Suppressor macrophage treated with lipopolysaccharide for 1 hour (primary cell): ENCODE data around the gene CARMIL1.
"Not testable (repeated sequence)": the region's sequence is repeated elsewhere in the genome, so short reads cannot be mapped to it uniquely, and the experiment has no call there.

Experiments used
- DNase-seq, 3 donors: peaks; one replicate each; pipeline ENCODE4 v3.0.0-alpha.2; 2020 to 2022

CARMIL1 gene

GRCh38 chr6:25583906-25584305 lies 304.7 kb downstream of the CARMIL1 start:
- no peak for DNase-seq

- DNase-seq = no peak
Measured at GRCh38 chr6:25585225-25585624, 306.1 kb downstream of the CARMIL1 start.

- not testable (repeated sequence) for DNase-seq
Measured at GRCh38 chr6:25586119-25586518, 306.9 kb downstream of the CARMIL1 start.

- DNase-seq = no peak
Measured at GRCh38 chr6:25586927-25587326, 307.8 kb downstream of the CARMIL1 start.

GRCh38 chr6:25590986-25591385 lies 311.8 kb downstream of the CARMIL1 start:
- DNase-seq = no peak

GRCh38 chr6:25596928-25597818 lies 318.0 kb downstream of the CARMIL1 start:
- DNase-seq = peak; percentile 16 to 33 (median 25)

GRCh38 chr6:25599516-25600085 lies 320.4 kb downstream of the CARMIL1 start:
- no peak for DNase-seq

- DNase-seq = peak; percentile 59 to 82 (median 72)
Measured at GRCh38 chr6:25601800-25602673, 322.9 kb downstream of the CARMIL1 start.

- DNase-seq = no peak
Measured at GRCh38 chr6:25602674-25602982, 323.5 kb downstream of the CARMIL1 start.

GRCh38 chr6:25603251-25603650 lies 324.1 kb downstream of the CARMIL1 start:
- DNase-seq = no peak

- DNase-seq = no peak
Measured at GRCh38 chr6:25606151-25606550, 327.0 kb downstream of the CARMIL1 start.

- no peak for DNase-seq
Measured at GRCh38 chr6:25608558-25609174, 329.5 kb downstream of the CARMIL1 start.

- DNase-seq = peak in 1 of 3 donors; percentile 10
Measured at GRCh38 chr6:25612666-25613065, 333.5 kb downstream of the CARMIL1 start.

- DNase-seq = no peak
Measured at GRCh38 chr6:25613415-25613814, 334.2 kb downstream of the CARMIL1 start.

- DNase-seq = no peak
Measured at GRCh38 chr6:25614052-25614451, 334.9 kb downstream of the CARMIL1 start.

- DNase-seq = no peak
Measured at GRCh38 chr6:25615471-25615870, 336.3 kb downstream of the CARMIL1 start.

- DNase-seq = peak; percentile 13 to 38 (median 36)
Measured at GRCh38 chr6:25617997-25618396, 338.8 kb downstream of the CARMIL1 start.

GRCh38 chr6:25619217-25619616 lies 340.0 kb downstream of the CARMIL1 start:
- no peak for DNase-seq

GRCh38 chr6:25620391-25620790 lies 341.2 kb downstream of the CARMIL1 start:
- DNase-seq = no peak

- DNase-seq = no peak
Measured at GRCh38 chr6:25623065-25623464, 343.9 kb downstream of the CARMIL1 start.

- no peak for DNase-seq
Measured at GRCh38 chr6:25623879-25624278, 344.7 kb downstream of the CARMIL1 start.

GRCh38 chr6:25627001-25627400 lies 347.8 kb downstream of the CARMIL1 start:
- no peak for DNase-seq
